DND-41 (cell line): ENCODE results near the gene DPYD.

Experiments
- EZH2 ChIP-seq: IDR thresholded peaks from 3 replicates; pipeline ENCODE4 v1.6.1; 2012; ENCODE audit warnings: borderline replicate concordance, low read depth, mild to moderate bottlenecking, moderate library complexity, low read length, inconsistent platforms; ENCODE audit not compliant: severe bottlenecking
- TF ChIP-seq, protein P1 (sequence below): IDR thresholded peaks from 2 replicates; pipeline ENCODE4 v1.5.1; 2012; ENCODE audit warnings: borderline replicate concordance, low read length, moderate library complexity, mild to moderate bottlenecking; ENCODE audit not compliant: poor library complexity, severe bottlenecking; ENCODE audit errors: extremely low read depth

DNA sequence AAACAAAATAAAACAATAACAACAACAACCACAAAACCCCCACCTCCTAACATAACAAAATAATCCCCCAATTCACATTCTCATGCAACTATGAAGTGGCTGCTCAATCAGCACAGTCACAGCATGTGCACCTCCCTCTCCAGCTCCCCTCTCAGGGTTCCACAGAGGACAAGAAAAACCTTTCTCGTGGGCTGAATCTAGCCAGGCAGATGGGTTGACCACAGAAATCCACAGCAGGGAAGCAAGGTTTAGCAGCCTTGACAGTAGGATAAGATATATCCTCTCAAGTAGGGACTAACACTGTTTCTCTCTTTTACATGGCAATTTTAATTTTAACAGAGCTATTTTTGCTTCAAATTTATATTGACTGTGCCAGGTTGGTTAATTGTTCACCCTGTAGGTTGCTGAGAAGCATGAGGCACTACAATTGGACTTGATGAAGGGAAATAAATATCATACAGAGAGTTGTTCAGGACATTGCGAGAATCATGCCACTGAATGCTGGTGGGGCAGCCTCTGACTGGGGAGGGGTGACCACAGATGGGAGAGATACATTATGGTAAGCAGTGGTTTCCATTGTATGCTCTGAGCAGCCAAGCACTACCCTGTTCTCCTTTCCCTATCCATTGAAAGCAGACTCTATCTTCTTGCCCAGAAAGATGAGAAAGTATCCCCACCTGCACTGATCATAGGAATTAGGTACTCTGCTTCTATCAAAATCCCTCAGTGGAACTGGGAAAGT, 535.1 kb downstream of the DPYD start:
- TF ChIP-seq, protein P1, sequence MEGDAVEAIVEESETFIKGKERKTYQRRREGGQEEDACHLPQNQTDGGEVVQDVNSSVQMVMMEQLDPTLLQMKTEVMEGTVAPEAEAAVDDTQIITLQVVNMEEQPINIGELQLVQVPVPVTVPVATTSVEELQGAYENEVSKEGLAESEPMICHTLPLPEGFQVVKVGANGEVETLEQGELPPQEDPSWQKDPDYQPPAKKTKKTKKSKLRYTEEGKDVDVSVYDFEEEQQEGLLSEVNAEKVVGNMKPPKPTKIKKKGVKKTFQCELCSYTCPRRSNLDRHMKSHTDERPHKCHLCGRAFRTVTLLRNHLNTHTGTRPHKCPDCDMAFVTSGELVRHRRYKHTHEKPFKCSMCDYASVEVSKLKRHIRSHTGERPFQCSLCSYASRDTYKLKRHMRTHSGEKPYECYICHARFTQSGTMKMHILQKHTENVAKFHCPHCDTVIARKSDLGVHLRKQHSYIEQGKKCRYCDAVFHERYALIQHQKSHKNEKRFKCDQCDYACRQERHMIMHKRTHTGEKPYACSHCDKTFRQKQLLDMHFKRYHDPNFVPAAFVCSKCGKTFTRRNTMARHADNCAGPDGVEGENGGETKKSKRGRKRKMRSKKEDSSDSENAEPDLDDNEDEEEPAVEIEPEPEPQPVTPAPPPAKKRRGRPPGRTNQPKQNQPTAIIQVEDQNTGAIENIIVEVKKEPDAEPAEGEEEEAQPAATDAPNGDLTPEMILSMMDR = no peak
- no peak for TF ChIP-seq EZH2
